Superior temporal gyrus (tissue), 1 donor: Measurements from ENCODE around the gene SERINC5.
"Not testable (repeated sequence)": the region's sequence is repeated elsewhere in the genome, so short reads cannot be mapped to it uniquely, and the experiment has no call there.

Experiments
- DNase-seq: peaks from one replicate; pipeline ENCODE4 v3.0.0-alpha.2; 2016; ENCODE audit errors: extremely low spot score

SERINC5 gene

GRCh38 chr5:80255811-80256712 lies at the start of gene SERINC5:
TSS of gene SERINC5 (minus strand) at chr5:80256048. CDS start at chr5:80255922, 126 bp downstream.
- DNase-seq = peak; percentile 76

- DNase-seq = no peak
Measured at GRCh38 chr5:80302636-80303035, 46.8 kb upstream of the SERINC5 start.

- not testable (repeated sequence) for DNase-seq
Measured at GRCh38 chr5:80301342-80301741, 45.5 kb upstream of the SERINC5 start.

- not testable (repeated sequence) for DNase-seq
Measured at GRCh38 chr5:80300796-80301195, 44.9 kb upstream of the SERINC5 start.

- no peak for DNase-seq
Measured at GRCh38 chr5:80300125-80300524, 44.3 kb upstream of the SERINC5 start.

- DNase-seq = no peak
Measured at GRCh38 chr5:80299601-80300000, 43.8 kb upstream of the SERINC5 start.

GRCh38 chr5:80296121-80296520 lies 40.3 kb upstream of the SERINC5 start:
- DNase-seq = no peak

GRCh38 chr5:80291761-80292160 lies 35.9 kb upstream of the SERINC5 start:
- no peak for DNase-seq

GRCh38 chr5:80289320-80289719 lies 33.5 kb upstream of the SERINC5 start:
- DNase-seq = no peak

GRCh38 chr5:80288177-80288576 lies 32.3 kb upstream of the SERINC5 start:
- DNase-seq = no peak

GRCh38 chr5:80284720-80285119 lies 28.9 kb upstream of the SERINC5 start:
- DNase-seq = no peak

- no peak for DNase-seq
Measured at GRCh38 chr5:80283360-80283759, 27.5 kb upstream of the SERINC5 start.

GRCh38 chr5:80282054-80282453 lies 26.2 kb upstream of the SERINC5 start:
- no peak for DNase-seq

- no peak for DNase-seq
Measured at GRCh38 chr5:80277191-80277590, 21.3 kb upstream of the SERINC5 start.

- no peak for DNase-seq
Measured at GRCh38 chr5:80276186-80276585, 20.3 kb upstream of the SERINC5 start.

GRCh38 chr5:80275347-80275746 lies 19.5 kb upstream of the SERINC5 start:
- DNase-seq = peak; percentile 78

GRCh38 chr5:80270543-80270942 lies 14.7 kb upstream of the SERINC5 start:
- DNase-seq = not testable (repeated sequence)

GRCh38 chr5:80269991-80270438 lies 14.2 kb upstream of the SERINC5 start:
- no peak for DNase-seq

GRCh38 chr5:80268916-80269315 lies 13.1 kb upstream of the SERINC5 start:
- DNase-seq = no peak

- DNase-seq = no peak
Measured at GRCh38 chr5:80266566-80266965, 10.7 kb upstream of the SERINC5 start.

- no peak for DNase-seq
Measured at GRCh38 chr5:80260461-80260860, 4.6 kb upstream of the SERINC5 start.

- no peak for DNase-seq
Measured at GRCh38 chr5:80259511-80260203, 3.8 kb upstream of the SERINC5 start.

- no peak for DNase-seq
Measured at GRCh38 chr5:80255431-80255810, 427 bp downstream of the SERINC5 start.
